Esophagus muscularis mucosa (tissue), 4 donors: ENCODE measurements around the gene THSD4.

Experiments used
- CTCF ChIP-seq, 3 experiments: fragments of 200-600 bp in 2 of 3; fragments of 450-650 bp in 1 of 3; sonication (generic) in 2 of 3; IDR thresholded peaks; one replicate each; pipeline ENCODE4 v1.5.1; 2017 to 2019; ENCODE audit warnings: antibody characterized with exemption in 3 of 3, mild to moderate bottlenecking in 2 of 3, moderate library complexity in 1 of 3
- EP300 ChIP-seq: sonication (generic); formaldehyde crosslinking; IDR thresholded peaks from one replicate; pipeline ENCODE4 v1.6.1; 2017; ENCODE audit warnings: antibody characterized with exemption
- POLR2A ChIP-seq: fragments of 450-650 bp; IDR thresholded peaks from one replicate; pipeline ENCODE4 v1.6.1; 2017; ENCODE audit warnings: antibody characterized with exemption, moderate library complexity, mild to moderate bottlenecking, low read depth
- POLR2AphosphoS5 ChIP-seq, 2 donors: sonication (generic); formaldehyde crosslinking; IDR thresholded peaks; one replicate each; pipeline ENCODE4 v1.6.1; 2017; ENCODE audit warnings: antibody characterized with exemption in 2 of 2

- TF ChIP-seq POLR2A (no peak), POLR2AphosphoS5 (IDR thresholded peaks at IDR 0.05) (no peak), CTCF (IDR thresholded peaks at IDR 0.05) (no peak), EP300 (no peak)
Measured at GRCh38 chr15:71610728-71611552, 495.7 kb downstream of the THSD4 start.
